HepG2 (cell line): ENCODE results near the gene ZNF101. TPM values are rescaled to one million over a fixed set of nuclear protein-coding genes. Genes with fewer than 3 reads are reported as not detected.

ENCODE experiments used
- CHD2 ChIP-seq: IDR thresholded peaks from 2 replicates; pipeline ENCODE4 v1.6.1; 2011; ENCODE audit warnings: low read depth, low read length, improper control_type of control experiment
- ETV5 ChIP-seq: IDR thresholded peaks from 2 replicates; pipeline ENCODE4 v1.6.1; 2018; ENCODE audit warnings: missing biosample characterization, missing genetic modification reagents, inconsistent platforms, borderline replicate concordance
- GPN1 ChIP-seq: sonication (generic); formaldehyde crosslinking; IDR thresholded peaks from 2 replicates; pipeline ENCODE4 v1.5.1; 2020; ENCODE audit warnings: missing genetic modification reagents, borderline replicate concordance
- HNF1B ChIP-seq: sonication (generic); formaldehyde crosslinking; IDR thresholded peaks from 2 replicates; pipeline ENCODE4 v1.5.1; 2020; ENCODE audit warnings: mild to moderate bottlenecking, moderate library complexity, missing genetic modification reagents
- KDM4B ChIP-seq: sonication (generic); formaldehyde crosslinking; IDR thresholded peaks from 2 replicates; pipeline ENCODE4 v1.4.0; 2020; ENCODE audit warnings: missing genetic modification reagents
- KLF13 ChIP-seq: sonication (generic); formaldehyde crosslinking; IDR thresholded peaks from 2 replicates; pipeline ENCODE4 v1.4.0; 2020; ENCODE audit warnings: mild to moderate bottlenecking, missing genetic modification reagents
- MTF2 ChIP-seq: sonication (generic); formaldehyde crosslinking; IDR thresholded peaks from 2 replicates; pipeline ENCODE4 v1.5.0; 2020; ENCODE audit warnings: missing genetic modification reagents, borderline replicate concordance
- PLRG1 ChIP-seq: fragments of 450-650 bp; conservative IDR thresholded peaks from 2 replicates; pipeline ENCODE4 v1.6.1; 2016
- RBM39 ChIP-seq: fragments of 200-400 bp; formaldehyde crosslinking; IDR thresholded peaks from one replicate; pipeline ENCODE4 v1.6.1; 2018; ENCODE audit warnings: antibody characterized with exemption, mild to moderate bottlenecking, low read depth, low read length; ENCODE audit not compliant: poor library complexity, severe bottlenecking
- RFXANK ChIP-seq: IDR thresholded peaks from 2 replicates; pipeline ENCODE4 v1.6.1; 2016
- SALL2 ChIP-seq: sonication (generic); formaldehyde crosslinking; IDR thresholded peaks from 2 replicates; pipeline ENCODE4 v1.8.1; 2023; ENCODE audit warnings: mild to moderate bottlenecking, missing genetic modification reagents, inconsistent platforms
- SNAI1 ChIP-seq: sonication (generic); formaldehyde crosslinking; IDR thresholded peaks from 2 replicates; pipeline ENCODE4 v1.5.0; 2020; ENCODE audit warnings: mild to moderate bottlenecking, missing genetic modification reagents, borderline replicate concordance
- SRF ChIP-seq: IDR thresholded peaks from 2 replicates; pipeline ENCODE4 v1.6.1; 2011; ENCODE audit warnings: mild to moderate bottlenecking, low read depth, low read length, moderate library complexity
- TBL1XR1 ChIP-seq: fragments of 150-350 bp; IDR thresholded peaks from 2 replicates; pipeline ENCODE4 v1.6.1; 2014; ENCODE audit warnings: borderline replicate concordance, low read length; ENCODE audit not compliant: partially characterized antibody
- ZBTB34 ChIP-seq: sonication (generic); formaldehyde crosslinking; IDR thresholded peaks from 2 replicates; pipeline ENCODE4 v1.8.0; 2022; ENCODE audit warnings: mild to moderate bottlenecking, missing genetic modification reagents
- ZMYM2 ChIP-seq: sonication (generic); formaldehyde crosslinking; IDR thresholded peaks from 2 replicates; pipeline ENCODE4 v1.8.0; 2022; ENCODE audit warnings: mild to moderate bottlenecking, missing genetic modification reagents
- ZNF441 ChIP-seq: sonication (generic); formaldehyde crosslinking; IDR thresholded peaks from 2 replicates; pipeline ENCODE4 v1.7.0; 2021; ENCODE audit warnings: missing genetic modification reagents, borderline replicate concordance
- ZNF629 ChIP-seq: sonication (generic); formaldehyde crosslinking; conservative IDR thresholded peaks from 2 replicates; pipeline ENCODE4 v1.5.0; 2020; ENCODE audit warnings: missing genetic modification reagents
- polyA plus RNA-seq, 8 experiments: library from polyadenylated mRNA; depleted of rRNA in 3 of 8; stranded (reverse) in 7 of 8; unstranded in 1 of 8; fragments of >200 nt; fragmentation: Illumina TruSeq in 4 of 8; extraction: Trizol in 4 of 8; gene quantifications; 2 replicates each; pipeline versions ENCODE4 v1.2.1 to v1.2.3, GENCODE V29; 2011 to 2016; ENCODE audit warnings: low read depth in 4 of 8, missing spikeins in 1 of 8, mixed read lengths in 1 of 8; ENCODE audit not compliant: insufficient read depth in 1 of 8
- total RNA-seq, 5 experiments: library from RNA; depleted of rRNA; stranded (reverse); fragments of >200 nt; fragmentation: Illumina TruSeq; extraction: Trizol; gene quantifications; 2 replicates each; pipeline ENCODE4 v1.2.3, GENCODE V29; 2016; ENCODE audit warnings: low read depth in 1 of 5
- TF ChIP-seq, protein P1 (sequence below): sonication (generic); formaldehyde crosslinking; IDR thresholded peaks from 2 replicates; pipeline ENCODE4 v1.4.0; 2020; ENCODE audit warnings: mild to moderate bottlenecking, missing genetic modification reagents, borderline replicate concordance
- TF ChIP-seq, protein P2 (sequence below), 2 experiments: fragments of 450-650 bp in 1 of 2; sonication (generic) in 1 of 2; formaldehyde crosslinking; IDR thresholded peaks; 2 replicates each; pipeline versions ENCODE4 v1.5.0 to v1.8.0; 2020 to 2022; ENCODE audit warnings: mild to moderate bottlenecking in 1 of 2, missing genetic modification reagents in 1 of 2

The ZNF101 gene
- total and polyA plus RNA-seq, 2 of the 13 experiments (the other 11 are each of a cell fraction or from before 2014, with no cell fraction given) = 12.9 to 28.9 TPM

DNA sequence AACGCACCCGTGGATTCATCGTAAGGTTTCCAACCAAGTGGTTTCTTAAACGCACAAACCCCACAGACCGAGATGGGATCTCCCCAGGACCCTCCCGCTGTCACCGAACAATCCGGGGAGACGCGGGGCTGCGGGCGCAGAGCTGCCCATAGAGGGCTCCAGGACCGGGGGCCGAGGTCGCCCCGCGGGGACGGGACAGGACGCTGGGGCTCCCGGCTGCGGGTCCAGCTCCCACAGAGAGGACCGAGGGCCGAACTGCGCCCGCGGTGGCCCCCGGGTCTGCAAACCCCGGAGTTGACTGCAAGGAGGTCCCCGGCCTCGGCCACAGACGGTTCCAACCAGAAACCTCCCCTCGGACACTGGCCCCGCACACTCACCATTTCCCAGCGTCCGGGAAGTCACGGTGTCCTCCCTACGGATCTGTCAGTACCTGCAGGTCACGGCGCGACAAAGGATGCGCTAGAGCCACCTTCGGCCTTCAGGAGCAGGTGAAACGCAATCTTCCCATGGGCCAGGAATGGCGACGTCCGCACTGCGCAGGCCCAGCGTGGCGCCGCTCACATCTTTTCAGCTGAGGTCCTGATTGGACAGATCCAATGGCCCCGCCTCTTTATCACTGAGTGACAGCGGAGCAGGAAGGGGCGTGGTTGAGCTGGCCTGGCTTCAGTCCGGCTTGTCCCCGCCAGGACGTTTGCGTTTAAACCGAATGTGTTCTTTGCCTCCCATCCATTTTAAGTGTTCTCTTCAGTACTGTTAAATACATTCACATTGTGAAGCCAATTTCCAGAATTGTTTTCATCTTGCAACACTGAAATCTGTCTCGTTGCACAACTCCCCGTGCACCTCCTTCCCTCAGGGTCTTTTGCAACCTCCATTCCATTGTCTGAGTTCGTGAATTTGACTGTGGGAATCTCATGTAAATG, 64.2 kb downstream of the ZNF101 start, which contains the start of gene ZNF14 (continued):
- no peak for TF ChIP-seq HNF1B (CRISPR knock-in tag)
- TF ChIP-seq RFXANK = no peak
- peak; percentile 82 for TF ChIP-seq RBM39
- TF ChIP-seq CHD2 = no peak
- TF ChIP-seq, protein P1, sequence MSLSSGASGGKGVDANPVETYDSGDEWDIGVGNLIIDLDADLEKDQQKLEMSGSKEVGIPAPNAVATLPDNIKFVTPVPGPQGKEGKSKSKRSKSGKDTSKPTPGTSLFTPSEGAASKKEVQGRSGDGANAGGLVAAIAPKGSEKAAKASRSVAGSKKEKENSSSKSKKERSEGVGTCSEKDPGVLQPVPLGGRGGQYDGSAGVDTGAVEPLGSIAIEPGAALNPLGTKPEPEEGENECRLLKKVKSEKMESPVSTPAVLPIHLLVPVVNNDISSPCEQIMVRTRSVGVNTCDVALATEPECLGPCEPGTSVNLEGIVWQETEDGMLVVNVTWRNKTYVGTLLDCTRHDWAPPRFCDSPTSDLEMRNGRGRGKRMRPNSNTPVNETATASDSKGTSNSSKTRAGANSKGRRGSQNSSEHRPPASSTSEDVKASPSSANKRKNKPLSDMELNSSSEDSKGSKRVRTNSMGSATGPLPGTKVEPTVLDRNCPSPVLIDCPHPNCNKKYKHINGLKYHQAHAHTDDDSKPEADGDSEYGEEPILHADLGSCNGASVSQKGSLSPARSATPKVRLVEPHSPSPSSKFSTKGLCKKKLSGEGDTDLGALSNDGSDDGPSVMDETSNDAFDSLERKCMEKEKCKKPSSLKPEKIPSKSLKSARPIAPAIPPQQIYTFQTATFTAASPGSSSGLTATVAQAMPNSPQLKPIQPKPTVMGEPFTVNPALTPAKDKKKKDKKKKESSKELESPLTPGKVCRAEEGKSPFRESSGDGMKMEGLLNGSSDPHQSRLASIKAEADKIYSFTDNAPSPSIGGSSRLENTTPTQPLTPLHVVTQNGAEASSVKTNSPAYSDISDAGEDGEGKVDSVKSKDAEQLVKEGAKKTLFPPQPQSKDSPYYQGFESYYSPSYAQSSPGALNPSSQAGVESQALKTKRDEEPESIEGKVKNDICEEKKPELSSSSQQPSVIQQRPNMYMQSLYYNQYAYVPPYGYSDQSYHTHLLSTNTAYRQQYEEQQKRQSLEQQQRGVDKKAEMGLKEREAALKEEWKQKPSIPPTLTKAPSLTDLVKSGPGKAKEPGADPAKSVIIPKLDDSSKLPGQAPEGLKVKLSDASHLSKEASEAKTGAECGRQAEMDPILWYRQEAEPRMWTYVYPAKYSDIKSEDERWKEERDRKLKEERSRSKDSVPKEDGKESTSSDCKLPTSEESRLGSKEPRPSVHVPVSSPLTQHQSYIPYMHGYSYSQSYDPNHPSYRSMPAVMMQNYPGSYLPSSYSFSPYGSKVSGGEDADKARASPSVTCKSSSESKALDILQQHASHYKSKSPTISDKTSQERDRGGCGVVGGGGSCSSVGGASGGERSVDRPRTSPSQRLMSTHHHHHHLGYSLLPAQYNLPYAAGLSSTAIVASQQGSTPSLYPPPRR (CRISPR knock-in tag) = no peak
- TF ChIP-seq GPN1 (CRISPR knock-in tag) = no peak
- no peak for TF ChIP-seq MTF2
- TF ChIP-seq SALL2 (CRISPR knock-in tag) = peak; percentile 51; the same call in 1 of the 2 replicates
- TF ChIP-seq PLRG1 = no peak
- no peak for TF ChIP-seq ZBTB34 (CRISPR knock-in tag)
- TF ChIP-seq, protein P2, sequence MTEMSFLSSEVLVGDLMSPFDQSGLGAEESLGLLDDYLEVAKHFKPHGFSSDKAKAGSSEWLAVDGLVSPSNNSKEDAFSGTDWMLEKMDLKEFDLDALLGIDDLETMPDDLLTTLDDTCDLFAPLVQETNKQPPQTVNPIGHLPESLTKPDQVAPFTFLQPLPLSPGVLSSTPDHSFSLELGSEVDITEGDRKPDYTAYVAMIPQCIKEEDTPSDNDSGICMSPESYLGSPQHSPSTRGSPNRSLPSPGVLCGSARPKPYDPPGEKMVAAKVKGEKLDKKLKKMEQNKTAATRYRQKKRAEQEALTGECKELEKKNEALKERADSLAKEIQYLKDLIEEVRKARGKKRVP (CRISPR knock-in tag; IDR thresholded peaks at IDR 0.05) = peak in 1 of 2 experiments; percentile 50; a peak in 2 of 4 replicates
- TF ChIP-seq ZMYM2 (CRISPR knock-in tag) = no peak
- no peak for TF ChIP-seq KLF13 (CRISPR knock-in tag)
- no peak for TF ChIP-seq TBL1XR1
- TF ChIP-seq SNAI1 (CRISPR knock-in tag) = 0 out of 2 replicates have a peak, but pooled peaks have one; percentile 53
- TF ChIP-seq ZNF441 = no peak; the same call in 1 of the 2 replicates
- no peak for TF ChIP-seq ZNF629 (CRISPR knock-in tag)
- no peak for TF ChIP-seq KDM4B (CRISPR knock-in tag)
- peak; percentile 21; the same call in 1 of the 2 replicates for TF ChIP-seq ETV5 (CRISPR knock-in tag)
- TF ChIP-seq SRF = no peak
